HT1080 (cell line): ENCODE measurements around the gene REPS2. TPM values are rescaled to one million over a fixed set of nuclear protein-coding genes. Genes with fewer than 3 reads are reported as not detected.

Source experiments
- DNase-seq: peaks from one replicate; pipeline ENCODE4 v3.0.0-alpha.2; 2015; ENCODE audit warnings: low read depth
- polyA plus RNA-seq, 2 experiments: library from polyadenylated mRNA; depleted of rRNA; stranded (reverse); fragments of >200 nt; gene quantifications; 2 replicates each; pipeline ENCODE4 v1.2.3, GENCODE V29; 2015
- total RNA-seq: library from RNA; depleted of rRNA; stranded (reverse); fragments of >200 nt; shearing (Covaris generic); gene quantifications from 2 replicates; pipeline ENCODE4 v1.2.3, GENCODE V29; 2014; rRNA removed

REPS2 gene
- total RNA-seq = 1.9 and 2.4 TPM in 2 replicates
- polyA plus RNA-seq (2015; cell fraction: cytosol; rRNA removed) = 1.1 and 2.4 TPM in 2 replicates
- polyA plus RNA-seq (2015; cell fraction: nucleus; rRNA removed) = 0.38 and 0.61 TPM in 2 replicates

- DNase-seq = peak; percentile 11
These were observed at the start of gene REPS2 for GRCh38 chrX:16946361-16946964. Gene REPS2 (plus strand): TSS chrX:16946658. CDS start chrX:16946862, 204 bp downstream.

GRCh38 chrX:16897445-16897844, 49.0 kb upstream of the REPS2 start:
- DNase-seq = no peak

GRCh38 chrX:16903274-16904022, 43.0 kb upstream of the REPS2 start:
- DNase-seq = no peak

- no peak for DNase-seq
These were observed 36.1 kb upstream of the REPS2 start for GRCh38 chrX:16910376-16910775.

GRCh38 chrX:16914058-16914457, 32.4 kb upstream of the REPS2 start:
- DNase-seq = no peak

- DNase-seq = no peak
These were observed 29.9 kb upstream of the REPS2 start for GRCh38 chrX:16916561-16916960.

GRCh38 chrX:16917120-16917519, 29.3 kb upstream of the REPS2 start:
- DNase-seq = no peak

GRCh38 chrX:16918979-16919378, 27.5 kb upstream of the REPS2 start:
- no peak for DNase-seq

- no peak for DNase-seq
These were observed 26.4 kb upstream of the REPS2 start for GRCh38 chrX:16920075-16920474.

- no peak for DNase-seq
These were observed 23.3 kb upstream of the REPS2 start for GRCh38 chrX:16923157-16923556.

- no peak for DNase-seq
These were observed 21.6 kb upstream of the REPS2 start for GRCh38 chrX:16924631-16925480.

GRCh38 chrX:16930392-16930791, 16.1 kb upstream of the REPS2 start:
- DNase-seq = no peak

- no peak for DNase-seq
These were observed 15.1 kb upstream of the REPS2 start for GRCh38 chrX:16931371-16931770.

- no peak for DNase-seq
These were observed 14.4 kb upstream of the REPS2 start for GRCh38 chrX:16931855-16932575.

- DNase-seq = no peak
These were observed 12.3 kb upstream of the REPS2 start for GRCh38 chrX:16934185-16934584.

GRCh38 chrX:16946971-16947562, 609 bp downstream of the REPS2 start:
- DNase-seq = no peak

- no peak for DNase-seq
These were observed 4.0 kb downstream of the REPS2 start for GRCh38 chrX:16950423-16950822.

- DNase-seq = peak; percentile 69
These were observed 7.3 kb downstream of the REPS2 start for GRCh38 chrX:16953606-16954211.

- no peak for DNase-seq
These were observed 11.3 kb downstream of the REPS2 start for GRCh38 chrX:16957751-16958150.

- no peak for DNase-seq
These were observed 11.9 kb downstream of the REPS2 start for GRCh38 chrX:16958356-16958755.
